Liver (tissue), 9 donors: ENCODE results near the gene THG1L. TPM values are rescaled to one million over a fixed set of nuclear protein-coding genes. Genes with fewer than 3 reads are reported as not detected.

Experiments
- DNase-seq: peaks from one replicate; pipeline ENCODE4 v3.0.0-alpha.2; 2017; ENCODE audit warnings: low spot score
- H3K27ac ChIP-seq, 2 donors: one replicate each; pipeline ENCODE4 v1.7.0; 2013; ENCODE audit warnings: inconsistent platforms in 2 of 2, low read length in 2 of 2, control low read depth in 1 of 2, low read depth in 1 of 2, mild to moderate bottlenecking in 1 of 2
- H3K27me3 ChIP-seq, 4 donors: one replicate each; pipeline versions ENCODE4 v1.6.1 to v1.7.0; 2013; ENCODE audit warnings: low read length in 3 of 4, inconsistent platforms in 1 of 4, mild to moderate bottlenecking in 1 of 4, moderate library complexity in 1 of 4; ENCODE audit not compliant: control insufficient read depth in 4 of 4, insufficient read depth in 4 of 4
- H3K36me3 ChIP-seq, 4 donors: one replicate each; pipeline versions ENCODE4 v1.6.1 to v1.7.0; 2013; ENCODE audit warnings: low read length in 3 of 4, mild to moderate bottlenecking in 3 of 4, low read depth in 1 of 4, moderate library complexity in 1 of 4; ENCODE audit not compliant: control insufficient read depth in 4 of 4, insufficient read depth in 3 of 4
- H3K4me1 ChIP-seq, 4 donors: one replicate each; pipeline versions ENCODE4 v1.6.1 to v1.7.0; 2013; ENCODE audit warnings: low read length in 3 of 4, mild to moderate bottlenecking in 3 of 4, moderate library complexity in 1 of 4; ENCODE audit not compliant: control insufficient read depth in 4 of 4, insufficient read depth in 4 of 4
- H3K4me3 ChIP-seq, 3 donors: one replicate each; pipeline versions ENCODE4 v1.6.1 to v1.7.0; 2013; ENCODE audit warnings: low read length in 3 of 3, control low read depth in 1 of 3, low read depth in 1 of 3, mild to moderate bottlenecking in 1 of 3
- H3K9ac ChIP-seq, 2 donors: one replicate each; pipeline ENCODE4 v1.7.0; 2013; ENCODE audit warnings: low read length in 2 of 2, mild to moderate bottlenecking in 2 of 2, moderate library complexity in 2 of 2, control low read depth in 1 of 2, low read depth in 1 of 2
- H3K9me3 ChIP-seq, 4 donors: one replicate each; pipeline versions ENCODE4 v1.6.1 to v1.7.0; 2013; ENCODE audit warnings: low read length in 3 of 4; ENCODE audit not compliant: control insufficient read depth in 4 of 4
- FOXA1 ChIP-seq: IDR thresholded peaks from 2 replicates; pipeline ENCODE4 v1.6.1; 2016; ENCODE audit warnings: antibody characterized with exemption
- FOXA2 ChIP-seq: IDR thresholded peaks from 2 replicates; pipeline ENCODE4 v1.6.1; 2016; ENCODE audit warnings: antibody characterized with exemption
- GABPA ChIP-seq, 2 donors: IDR thresholded peaks in 1 of 2; conservative IDR thresholded peaks in 1 of 2; 2 replicates each; pipeline ENCODE4 v1.6.1; 2016; ENCODE audit warnings: antibody characterized with exemption in 2 of 2, mild to moderate bottlenecking in 1 of 2, moderate library complexity in 1 of 2
- HNF4A ChIP-seq, 2 donors: conservative IDR thresholded peaks; 2 replicates each; pipeline ENCODE4 v1.6.1; 2016; ENCODE audit warnings: antibody characterized with exemption in 2 of 2, mild to moderate bottlenecking in 2 of 2
- HNF4G ChIP-seq: IDR thresholded peaks from 2 replicates; pipeline ENCODE4 v1.6.1; 2016; ENCODE audit warnings: antibody characterized with exemption
- JUND ChIP-seq, 2 donors: IDR thresholded peaks; 2 replicates each; pipeline ENCODE4 v1.6.1; 2016; ENCODE audit warnings: antibody characterized with exemption in 2 of 2
- NR2F2 ChIP-seq: IDR thresholded peaks from 2 replicates; pipeline ENCODE4 v1.6.1; 2016; ENCODE audit warnings: antibody characterized with exemption
- RAD21 ChIP-seq, 2 donors: IDR thresholded peaks; 2 replicates each; pipeline ENCODE4 v1.6.1; 2016; ENCODE audit warnings: antibody characterized with exemption in 2 of 2, mild to moderate bottlenecking in 2 of 2
- RXRA ChIP-seq, 2 donors: IDR thresholded peaks; 2 replicates each; pipeline ENCODE4 v1.6.1; 2017 to 2018; ENCODE audit warnings: antibody characterized with exemption in 2 of 2, mild to moderate bottlenecking in 1 of 2
- SP1 ChIP-seq: IDR thresholded peaks from 2 replicates; pipeline ENCODE4 v1.6.1; 2018; ENCODE audit warnings: antibody characterized with exemption, mild to moderate bottlenecking
- TAF1 ChIP-seq: conservative IDR thresholded peaks from 2 replicates; pipeline ENCODE4 v1.6.1; 2016; ENCODE audit warnings: antibody characterized with exemption, mild to moderate bottlenecking
- YY1 ChIP-seq: IDR thresholded peaks from 2 replicates; pipeline ENCODE4 v1.6.1; 2016; ENCODE audit warnings: antibody characterized with exemption, mild to moderate bottlenecking
- WGBS: extraction: QIAGEN DNeasy Blood & Tissue Kit; methylation state at CpG from one replicate; pipeline ENCODE4 v1.1.7; 2013; 5-methylcytosine and 5-hydroxymethylcytosine counted together
- polyA plus RNA-seq, 2 donors: library from polyadenylated mRNA; stranded (reverse) in 1 of 2; unstranded in 1 of 2; fragments of 200-250 nt in 1 of 2; fragments of >200 nt in 1 of 2; fragmentation: Nextera tagmentation in 1 of 2; extraction: Ambion mirVana in 1 of 2; gene quantifications; one replicate each; pipeline versions ENCODE4 v1.2.1 to v1.2.3, GENCODE V29; 2013 to 2015
- total RNA-seq, 2 donors: library from RNA; depleted of rRNA; stranded (reverse); fragments of >200 nt; gene quantifications; one replicate each; pipeline ENCODE4 v1.2.3, GENCODE V29; 2014
- TF ChIP-seq, protein P1 (sequence below): fragments of 150-350 bp; IDR thresholded peaks from 2 replicates; pipeline ENCODE4 v1.5.1; 2017; ENCODE audit warnings: improper control_type of control experiment, low read depth, low read length; ENCODE audit not compliant: missing input control
- TF ChIP-seq, protein P2 (sequence below): IDR thresholded peaks from 2 replicates; pipeline ENCODE4 v1.6.1; 2016; ENCODE audit warnings: antibody characterized with exemption
- donor health status: healthy.
- donor health status: healthy.
- donor health status: healthy.
- donor health status: healthy.
- donor health status: healthy.

THG1L gene
- total and polyA plus RNA-seq, 4 donors: 3.9 to 12.6 (median 5.3) TPM

DNA sequence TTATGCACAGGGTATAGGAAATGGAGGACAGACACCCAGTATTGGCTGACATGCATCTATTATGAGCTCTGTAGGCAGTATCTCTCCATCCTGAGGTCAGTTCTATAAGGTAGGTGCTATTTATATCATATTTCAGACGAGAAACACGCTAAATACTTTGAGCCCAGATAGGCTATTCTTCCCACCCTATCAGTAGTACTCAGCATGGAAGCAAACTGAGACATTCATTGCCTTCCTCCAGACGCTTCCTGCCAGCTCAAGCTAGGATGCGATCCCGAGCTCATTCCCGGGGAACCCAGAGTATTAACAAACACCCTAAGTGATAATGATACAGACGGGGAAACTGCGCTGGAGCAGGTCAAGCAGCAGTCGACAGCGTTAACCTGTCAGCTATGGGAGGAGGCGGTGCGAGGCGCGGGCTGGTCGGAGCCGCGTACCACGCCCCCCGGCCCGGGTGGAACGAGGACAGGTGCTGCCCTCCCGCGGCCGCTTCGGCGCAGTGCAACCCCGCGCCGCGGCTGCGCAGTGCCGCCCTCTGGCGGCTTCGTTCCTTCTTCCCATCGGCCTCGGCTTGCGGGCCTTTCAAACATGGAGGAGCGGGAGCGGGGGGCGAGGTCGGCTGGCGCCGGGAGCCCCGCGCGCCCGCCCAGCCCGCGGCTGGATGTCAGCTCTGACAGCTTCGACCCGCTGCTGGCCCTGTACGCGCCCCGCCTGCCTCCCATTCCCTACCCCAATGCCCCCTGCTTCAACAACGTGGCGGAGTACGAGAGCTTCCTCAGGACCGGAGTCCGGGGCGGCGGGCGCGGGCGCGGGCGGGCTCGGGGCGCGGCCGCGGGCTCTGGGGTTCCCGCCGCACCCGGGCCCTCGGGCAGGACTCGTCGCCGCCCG is 12.2 kb downstream of the THG1L start, which contains the start of gene LSM11:
Gene LSM11 (plus strand): TSS at position 550 of the 888 bp plus-strand sequence. CDS start 39 bp downstream, at position 589.
- H3K4me1 ChIP-seq: peaks cover 0 to 15% (median 13%) of the 10 kb centered on the region in 4 donors
- TF ChIP-seq, protein P1, sequence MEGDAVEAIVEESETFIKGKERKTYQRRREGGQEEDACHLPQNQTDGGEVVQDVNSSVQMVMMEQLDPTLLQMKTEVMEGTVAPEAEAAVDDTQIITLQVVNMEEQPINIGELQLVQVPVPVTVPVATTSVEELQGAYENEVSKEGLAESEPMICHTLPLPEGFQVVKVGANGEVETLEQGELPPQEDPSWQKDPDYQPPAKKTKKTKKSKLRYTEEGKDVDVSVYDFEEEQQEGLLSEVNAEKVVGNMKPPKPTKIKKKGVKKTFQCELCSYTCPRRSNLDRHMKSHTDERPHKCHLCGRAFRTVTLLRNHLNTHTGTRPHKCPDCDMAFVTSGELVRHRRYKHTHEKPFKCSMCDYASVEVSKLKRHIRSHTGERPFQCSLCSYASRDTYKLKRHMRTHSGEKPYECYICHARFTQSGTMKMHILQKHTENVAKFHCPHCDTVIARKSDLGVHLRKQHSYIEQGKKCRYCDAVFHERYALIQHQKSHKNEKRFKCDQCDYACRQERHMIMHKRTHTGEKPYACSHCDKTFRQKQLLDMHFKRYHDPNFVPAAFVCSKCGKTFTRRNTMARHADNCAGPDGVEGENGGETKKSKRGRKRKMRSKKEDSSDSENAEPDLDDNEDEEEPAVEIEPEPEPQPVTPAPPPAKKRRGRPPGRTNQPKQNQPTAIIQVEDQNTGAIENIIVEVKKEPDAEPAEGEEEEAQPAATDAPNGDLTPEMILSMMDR: peak; percentile 100
- TF ChIP-seq RAD21 (IDR thresholded peaks at IDR 0.05) (peak; percentile 75 to 85), NR2F2 (no peak), YY1 (peak; percentile 67)
- peak within 1 kb of the TSS; percentile 12 to 72 for H3K9ac ChIP-seq
- H3K36me3 ChIP-seq: peaks cover 2 to 4% (median 3%) of the 10 kb centered on the region in 4 donors
- no peaks in the 10 kb centered on the region for H3K27me3 ChIP-seq
- under 1% methylated on average over 79 of the region's 79 CpGs for WGBS
- H3K4me3 ChIP-seq: peak within 1 kb of the TSS; percentile 44 to 94 (median 80)
- H3K27ac ChIP-seq: no peak within 1 kb of the TSS
- no peaks in the 10 kb centered on the region for H3K9me3 ChIP-seq
- peak; percentile 97 for DNase-seq

DNA sequence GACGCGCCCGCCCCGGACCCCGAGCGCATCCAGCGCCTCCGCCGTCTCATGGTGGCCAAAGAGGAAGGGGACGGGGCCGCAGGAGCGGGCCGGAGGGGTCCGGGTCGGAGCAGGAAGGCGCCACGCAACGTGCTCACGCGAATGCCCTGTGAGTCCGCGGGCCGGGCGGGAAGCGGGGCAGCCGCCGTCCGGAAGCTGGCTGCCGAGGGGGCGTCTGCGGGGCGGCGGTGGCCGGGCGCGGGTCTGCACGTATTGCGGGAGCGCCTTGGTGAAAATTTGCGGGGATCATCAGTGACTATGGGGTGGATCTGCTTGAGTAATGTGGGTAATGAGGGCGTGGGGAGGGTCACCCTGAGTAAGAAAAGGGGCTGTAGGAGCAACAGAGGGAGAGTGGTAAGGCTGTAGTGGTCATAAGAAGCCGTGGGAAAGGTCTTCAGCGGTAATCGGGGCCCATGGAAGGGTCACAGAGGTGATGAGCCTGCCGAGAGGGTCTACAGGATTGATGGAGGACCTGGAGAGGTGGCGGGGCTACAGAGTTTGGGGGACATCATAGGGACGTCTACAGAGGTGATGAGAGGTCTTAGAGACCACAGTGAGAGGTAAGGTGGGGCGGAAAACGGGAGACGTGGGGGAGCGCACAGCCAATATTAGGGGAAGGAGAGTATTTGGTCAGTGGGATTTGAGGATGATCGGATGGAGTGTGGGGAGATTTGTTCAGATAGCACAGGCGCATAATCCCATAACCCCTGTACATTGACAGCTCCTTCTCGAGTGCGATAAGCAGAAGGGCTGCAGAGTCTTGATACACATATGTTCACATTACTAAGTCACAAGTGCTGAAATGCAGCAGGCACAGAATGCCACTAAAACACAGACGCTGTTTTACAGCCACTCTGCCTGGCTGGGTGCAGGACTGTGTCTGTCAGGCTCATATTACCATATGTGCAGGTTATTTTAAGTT is 13.1 kb downstream of the THG1L start:
- TF ChIP-seq RXRA (IDR thresholded peaks at IDR 0.05) (no peak), SP1 (no peak), RAD21 (IDR thresholded peaks at IDR 0.05) (no peak), NR2F2 (no peak), HNF4A (conservative IDR thresholded peaks at IDR 0.05) (no peak), HNF4G (no peak), FOXA1 (no peak), FOXA2 (no peak), JUND (IDR thresholded peaks at IDR 0.05) (no peak), GABPA (IDR thresholded peaks at IDR 0.05 in 1 of 2, conservative IDR thresholded peaks at IDR 0.05 in 1 of 2) (no peak), TAF1 (no peak)
- TF ChIP-seq, protein P1: no peak
- TF ChIP-seq, protein P2, sequence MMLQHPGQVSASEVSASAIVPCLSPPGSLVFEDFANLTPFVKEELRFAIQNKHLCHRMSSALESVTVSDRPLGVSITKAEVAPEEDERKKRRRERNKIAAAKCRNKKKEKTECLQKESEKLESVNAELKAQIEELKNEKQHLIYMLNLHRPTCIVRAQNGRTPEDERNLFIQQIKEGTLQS: no peak
- DNase-seq: peak; percentile 48
- H3K9ac ChIP-seq: peak overlapping the region; percentile 12 to 72
- H3K36me3 ChIP-seq: peaks cover 0 to 2% (median under 1%) of the 10 kb centered on the region in 4 donors
- peak overlapping the region; percentile 37 to 94 (median 80) for H3K4me3 ChIP-seq
- peaks cover 0 to 15% (median 13%) of the 10 kb centered on the region in 4 donors for H3K4me1 ChIP-seq
- H3K9me3 ChIP-seq: no peaks in the 10 kb centered on the region
- no peaks in the 10 kb centered on the region for H3K27me3 ChIP-seq
- 10% methylated on average over 56 of the region's 56 CpGs for whole genome bisulfite sequencing
- no peak overlapping the region for H3K27ac ChIP-seq
